GM21515 (cell line): Measurements from ENCODE around the gene ZNF432.

Source experiments
- ATAC-seq: cut with Tn5 transposase; IDR thresholded peaks from one replicate; pipeline ENCODE4 v1.9.1; 2021; ENCODE audit not compliant: unreplicated experiment

Gene ZNF432

GRCh38 chr19:52010674-52011073, 38.0 kb downstream of the ZNF432 start:
- no peak for ATAC-seq

GRCh38 chr19:52007806-52008557, 40.7 kb downstream of the ZNF432 start, which contains the start of gene ZNF615:
Gene ZNF615, minus strand, starts transcription at chr19:52008211. Its CDS starts 4,500 bp downstream, at chr19:52003711.
- ATAC-seq = peak; percentile 95

- no peak for ATAC-seq
Observed at GRCh38 chr19:52007451-52007805, 41.2 kb downstream of the ZNF432 start.

GRCh38 chr19:51994048-51994644, 54.5 kb downstream of the ZNF432 start:
- ATAC-seq = no peak

- no peak for ATAC-seq
Observed at GRCh38 chr19:51993422-51993821, 55.2 kb downstream of the ZNF432 start.

- ATAC-seq = no peak
Observed at GRCh38 chr19:51986309-51987291, 62.0 kb downstream of the ZNF432 start, which contains the start of gene ZNF350. Gene ZNF350, minus strand, starts transcription at chr19:51986840. Its CDS starts 12,480 bp downstream, at chr19:51974360.

GRCh38 chr19:51983361-51983760, 65.3 kb downstream of the ZNF432 start:
- no peak for ATAC-seq
